WTC11 (cell line): Measurements from ENCODE around the gene SYCP2. TPM values are rescaled to one million over a fixed set of nuclear protein-coding genes. Genes with fewer than 3 reads are reported as not detected.

ENCODE experiments used
- ATAC-seq: fragments of 200-7000 bp; cut with Tn5 transposase; 2 replicates; pipeline ENCODE4 v1.10.0; 2021; ENCODE audit warnings: mild to moderate bottlenecking, moderate library complexity
- CTCF ChIA-PET: fragments of 300-600 bp; sonication (Branson Sonifier 250); formaldehyde crosslinking; loops from one replicate; lab custom pipeline; 2021; ENCODE audit warnings: antibody characterized with exemption; lab: Charles Lee
- POLR2A ChIA-PET: fragments of 350-600 bp; sonication (Branson Sonifier 250); formaldehyde crosslinking; loops from one replicate; lab custom pipeline; 2021; ENCODE audit warnings: antibody characterized with exemption; lab: Charles Lee
- DNase-seq: peaks from one replicate; pipeline ENCODE4 v3.0.0; 2021; ENCODE audit warnings: low spot score
- H3K27ac Mint-ChIP-seq: 2 replicates; pipeline ENCODE4 v1.8.0; 2021; ENCODE audit warnings: mixed read lengths
- H3K27me3 Mint-ChIP-seq: 2 replicates; pipeline ENCODE4 v1.8.0; 2021; ENCODE audit warnings: low read depth, mild to moderate bottlenecking, moderate library complexity, mixed read lengths
- H3K36me3 Mint-ChIP-seq: 2 replicates; pipeline ENCODE4 v1.8.0; 2021; ENCODE audit warnings: mixed read lengths
- H3K4me1 Mint-ChIP-seq: 2 replicates; pipeline ENCODE4 v1.8.0; 2022; ENCODE audit warnings: mixed read lengths
- H3K4me3 Mint-ChIP-seq: 2 replicates; pipeline ENCODE4 v1.8.0; 2021; ENCODE audit warnings: mild to moderate bottlenecking, moderate library complexity, mixed read lengths
- H3K9me3 Mint-ChIP-seq: 2 replicates; pipeline ENCODE4 v1.8.0; 2021; ENCODE audit warnings: mixed read lengths
- CBFB ChIP-seq: sonication (generic); formaldehyde crosslinking; IDR thresholded peaks from 2 replicates; pipeline ENCODE4 v1.8.1; 2022; ENCODE audit warnings: mild to moderate bottlenecking, low read depth, missing genetic modification reagents
- CREB1 ChIP-seq: sonication (generic); formaldehyde crosslinking; IDR thresholded peaks from 2 replicates; pipeline ENCODE4 v1.8.0; 2023; ENCODE audit warnings: mild to moderate bottlenecking, missing genetic modification reagents
- EMX1 ChIP-seq: fragments of 250-450 bp; sonication (Bioruptor Pico); IDR thresholded peaks from 2 replicates; pipeline ENCODE4 v1.8.0; 2021; ENCODE audit warnings: mild to moderate bottlenecking
- ESRRA ChIP-seq: sonication (generic); formaldehyde crosslinking; IDR thresholded peaks from 2 replicates; pipeline ENCODE4 v1.8.1; 2022; ENCODE audit warnings: mild to moderate bottlenecking, missing genetic modification reagents, borderline replicate concordance
- FOXK1 ChIP-seq: sonication (generic); formaldehyde crosslinking; IDR thresholded peaks from 2 replicates; pipeline ENCODE4 v1.8.0; 2022; ENCODE audit warnings: mild to moderate bottlenecking, moderate library complexity, missing genetic modification reagents
- GABPB1 ChIP-seq: sonication (generic); formaldehyde crosslinking; IDR thresholded peaks from 2 replicates; pipeline ENCODE4 v1.8.1; 2023; ENCODE audit warnings: mild to moderate bottlenecking, missing genetic modification reagents
- GRHL2 ChIP-seq: fragments of 250-450 bp; sonication (Bioruptor Pico); IDR thresholded peaks from 2 replicates; pipeline ENCODE4 v1.8.0; 2022; ENCODE audit warnings: mild to moderate bottlenecking, moderate library complexity; ENCODE audit not compliant: insufficient replicate concordance, severe bottlenecking
- IRF2 ChIP-seq: sonication (generic); formaldehyde crosslinking; IDR thresholded peaks from 2 replicates; pipeline ENCODE4 v1.8.0; 2022; ENCODE audit warnings: low read depth, missing genetic modification reagents, borderline replicate concordance
- NFATC4 ChIP-seq: fragments of 250-450 bp; sonication (Bioruptor Pico); IDR thresholded peaks from 2 replicates; pipeline ENCODE4 v1.9.0; 2021; ENCODE audit warnings: mild to moderate bottlenecking
- NFE2L1 ChIP-seq: sonication (generic); formaldehyde crosslinking; IDR thresholded peaks from 2 replicates; pipeline ENCODE4 v1.8.1; 2023; ENCODE audit warnings: missing genetic modification reagents
- NR3C1 ChIP-seq: sonication (generic); formaldehyde crosslinking; conservative IDR thresholded peaks from 2 replicates; pipeline ENCODE4 v1.8.1; 2023; ENCODE audit warnings: low read depth, mild to moderate bottlenecking, missing genetic modification reagents
- PRRX2 ChIP-seq: fragments of 250-450 bp; sonication (Bioruptor Pico); IDR thresholded peaks from 2 replicates; pipeline ENCODE4 v1.8.0; 2021; ENCODE audit warnings: mild to moderate bottlenecking
- RELA ChIP-seq: sonication (generic); formaldehyde crosslinking; IDR thresholded peaks from 2 replicates; pipeline ENCODE4 v1.8.1; 2022; ENCODE audit warnings: missing genetic modification reagents, mild to moderate bottlenecking, borderline replicate concordance
- RORB ChIP-seq: fragments of 250-450 bp; sonication (Bioruptor Pico); IDR thresholded peaks from 2 replicates; pipeline ENCODE4 v1.9.0; 2021; ENCODE audit warnings: mild to moderate bottlenecking
- SMAD3 ChIP-seq: sonication (generic); formaldehyde crosslinking; IDR thresholded peaks from 2 replicates; pipeline ENCODE4 v1.8.0; 2022; ENCODE audit warnings: missing genetic modification reagents, mild to moderate bottlenecking, borderline replicate concordance
- SMAD4 ChIP-seq: sonication (generic); formaldehyde crosslinking; IDR thresholded peaks from 2 replicates; pipeline ENCODE4 v1.8.0; 2022; ENCODE audit warnings: mild to moderate bottlenecking, missing genetic modification reagents
- TEAD1 ChIP-seq: sonication (generic); formaldehyde crosslinking; IDR thresholded peaks from 2 replicates; pipeline ENCODE4 v1.8.0; 2022; ENCODE audit warnings: mild to moderate bottlenecking, missing genetic modification reagents
- TP53 ChIP-seq: sonication (generic); formaldehyde crosslinking; IDR thresholded peaks from 2 replicates; pipeline ENCODE4 v1.8.1; 2023; ENCODE audit warnings: mild to moderate bottlenecking, missing genetic modification reagents
- ZBTB21 ChIP-seq: sonication (generic); formaldehyde crosslinking; IDR thresholded peaks from 2 replicates; pipeline ENCODE4 v1.8.1; 2023; ENCODE audit warnings: mild to moderate bottlenecking, missing genetic modification reagents, borderline replicate concordance
- ZNF138 ChIP-seq: sonication (generic); formaldehyde crosslinking; conservative IDR thresholded peaks from 2 replicates; pipeline ENCODE4 v1.8.1; 2022; ENCODE audit warnings: mild to moderate bottlenecking, moderate library complexity, missing genetic modification reagents
- ZNF219 ChIP-seq: sonication (generic); formaldehyde crosslinking; IDR thresholded peaks from 2 replicates; pipeline ENCODE4 v1.8.0; 2023; ENCODE audit warnings: missing genetic modification reagents, mild to moderate bottlenecking, borderline replicate concordance
- ZNF263 ChIP-seq: sonication (generic); formaldehyde crosslinking; IDR thresholded peaks from 2 replicates; pipeline ENCODE4 v1.8.1; 2022; ENCODE audit warnings: low read depth, mild to moderate bottlenecking, moderate library complexity, missing genetic modification reagents
- ZNF317 ChIP-seq: sonication (generic); formaldehyde crosslinking; IDR thresholded peaks from 2 replicates; pipeline ENCODE4 v1.8.1; 2023; ENCODE audit warnings: low read depth, mild to moderate bottlenecking, moderate library complexity, missing genetic modification reagents, borderline replicate concordance
- ZNF396 ChIP-seq: fragments of 250-450 bp; sonication (Bioruptor Pico); IDR thresholded peaks from 2 replicates; pipeline ENCODE4 v1.8.0; 2021; ENCODE audit warnings: mild to moderate bottlenecking, moderate library complexity, borderline replicate concordance
- total RNA-seq: library from RNA; stranded (reverse); gene quantifications from 3 replicates; pipeline ENCODE4 v1.2.3, GENCODE V29; 2021
- TF ChIP-seq, protein P1 (sequence below): sonication (generic); formaldehyde crosslinking; IDR thresholded peaks from 2 replicates; pipeline ENCODE4 v1.8.0; 2022; ENCODE audit warnings: missing genetic modification reagents
- TF ChIP-seq, protein P2 (sequence below): sonication (generic); formaldehyde crosslinking; IDR thresholded peaks from 2 replicates; pipeline ENCODE4 v1.8.0; 2022; ENCODE audit warnings: mild to moderate bottlenecking, missing genetic modification reagents
- TF ChIP-seq, protein P3 (sequence below): sonication (generic); formaldehyde crosslinking; conservative IDR thresholded peaks from 2 replicates; pipeline ENCODE4 v1.8.1; 2022; ENCODE audit warnings: mild to moderate bottlenecking, missing genetic modification reagents
- TF ChIP-seq, protein P4 (sequence below): sonication (generic); formaldehyde crosslinking; IDR thresholded peaks from 2 replicates; pipeline ENCODE4 v1.8.1; 2023; ENCODE audit warnings: mild to moderate bottlenecking, missing genetic modification reagents, moderate library complexity
- TF ChIP-seq, protein P5 (sequence below): sonication (generic); formaldehyde crosslinking; IDR thresholded peaks from 2 replicates; pipeline ENCODE4 v1.8.1; 2022; ENCODE audit warnings: low read depth, missing genetic modification reagents, borderline replicate concordance
- TF ChIP-seq, protein P6 (sequence below): sonication (generic); formaldehyde crosslinking; IDR thresholded peaks from 2 replicates; pipeline ENCODE4 v1.8.1; 2022; ENCODE audit warnings: mild to moderate bottlenecking, missing genetic modification reagents, moderate library complexity, borderline replicate concordance

The SYCP2 gene
- total RNA-seq, 1 experiment from 2014 or later: 0.31 TPM

DNA sequence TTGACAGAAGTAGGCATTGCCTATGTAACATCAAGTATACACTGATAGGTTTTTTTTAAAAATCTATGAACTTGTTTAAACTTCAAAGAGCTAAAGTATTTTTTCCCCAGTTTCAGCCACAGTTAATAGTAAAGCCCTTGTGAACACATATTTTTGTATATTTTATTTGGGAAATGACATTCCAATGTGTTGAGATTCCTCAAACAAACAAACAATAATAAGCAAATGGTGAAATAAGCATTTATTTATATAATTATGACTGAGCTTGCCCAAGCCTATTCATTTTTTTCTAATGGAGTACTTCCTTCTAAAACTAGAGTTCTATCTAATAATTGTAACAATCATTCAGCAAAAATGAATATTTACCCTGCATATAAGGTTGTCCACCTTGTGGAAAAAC lies 12.5 kb downstream of the SYCP2 start:
- TF ChIP-seq SMAD3 (no peak), ZNF219 (CRISPR knock-in tag) (no peak), NFATC4 (no peak), FOXK1 (CRISPR knock-in tag) (no peak), NR3C1 (CRISPR knock-in tag) (no peak), SMAD4 (no peak), ZNF138 (CRISPR knock-in tag) (no peak), RORB (no peak), EMX1 (CRISPR knock-in tag) (no peak), ESRRA (CRISPR knock-in tag) (no peak), ZBTB21 (CRISPR knock-in tag) (no peak), GRHL2 (CRISPR knock-in tag) (no peak), TP53 (CRISPR knock-in tag) (no peak), ZNF317 (CRISPR knock-in tag) (no peak), PRRX2 (CRISPR knock-in tag) (no peak)
- TF ChIP-seq, protein P1, sequence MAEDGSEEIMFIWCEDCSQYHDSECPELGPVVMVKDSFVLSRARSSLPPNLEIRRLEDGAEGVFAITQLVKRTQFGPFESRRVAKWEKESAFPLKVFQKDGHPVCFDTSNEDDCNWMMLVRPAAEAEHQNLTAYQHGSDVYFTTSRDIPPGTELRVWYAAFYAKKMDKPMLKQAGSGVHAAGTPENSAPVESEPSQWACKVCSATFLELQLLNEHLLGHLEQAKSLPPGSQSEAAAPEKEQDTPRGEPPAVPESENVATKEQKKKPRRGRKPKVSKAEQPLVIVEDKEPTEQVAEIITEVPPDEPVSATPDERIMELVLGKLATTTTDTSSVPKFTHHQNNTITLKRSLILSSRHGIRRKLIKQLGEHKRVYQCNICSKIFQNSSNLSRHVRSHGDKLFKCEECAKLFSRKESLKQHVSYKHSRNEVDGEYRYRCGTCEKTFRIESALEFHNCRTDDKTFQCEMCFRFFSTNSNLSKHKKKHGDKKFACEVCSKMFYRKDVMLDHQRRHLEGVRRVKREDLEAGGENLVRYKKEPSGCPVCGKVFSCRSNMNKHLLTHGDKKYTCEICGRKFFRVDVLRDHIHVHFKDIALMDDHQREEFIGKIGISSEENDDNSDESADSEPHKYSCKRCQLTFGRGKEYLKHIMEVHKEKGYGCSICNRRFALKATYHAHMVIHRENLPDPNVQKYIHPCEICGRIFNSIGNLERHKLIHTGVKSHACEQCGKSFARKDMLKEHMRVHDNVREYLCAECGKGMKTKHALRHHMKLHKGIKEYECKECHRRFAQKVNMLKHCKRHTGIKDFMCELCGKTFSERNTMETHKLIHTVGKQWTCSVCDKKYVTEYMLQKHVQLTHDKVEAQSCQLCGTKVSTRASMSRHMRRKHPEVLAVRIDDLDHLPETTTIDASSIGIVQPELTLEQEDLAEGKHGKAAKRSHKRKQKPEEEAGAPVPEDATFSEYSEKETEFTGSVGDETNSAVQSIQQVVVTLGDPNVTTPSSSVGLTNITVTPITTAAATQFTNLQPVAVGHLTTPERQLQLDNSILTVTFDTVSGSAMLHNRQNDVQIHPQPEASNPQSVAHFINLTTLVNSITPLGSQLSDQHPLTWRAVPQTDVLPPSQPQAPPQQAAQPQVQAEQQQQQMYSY (CRISPR knock-in tag): no peak
- TF ChIP-seq, protein P2, sequence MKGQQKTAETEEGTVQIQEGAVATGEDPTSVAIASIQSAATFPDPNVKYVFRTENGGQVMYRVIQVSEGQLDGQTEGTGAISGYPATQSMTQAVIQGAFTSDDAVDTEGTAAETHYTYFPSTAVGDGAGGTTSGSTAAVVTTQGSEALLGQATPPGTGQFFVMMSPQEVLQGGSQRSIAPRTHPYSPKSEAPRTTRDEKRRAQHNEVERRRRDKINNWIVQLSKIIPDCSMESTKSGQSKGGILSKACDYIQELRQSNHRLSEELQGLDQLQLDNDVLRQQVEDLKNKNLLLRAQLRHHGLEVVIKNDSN (CRISPR knock-in tag): no peak
- CTCF ChIA-PET: interaction anchor here (1.2 kb wide), 1 partner anchor 13 kb away, joined by 6 read pairs; the partner anchor contains the start of gene SYCP2
- DNase-seq: no peak
- Mint-ChIP-seq H3K4me3 (no peak overlapping the region), H3K36me3 (no peaks in the 10 kb centered on the region), H3K4me1 (peaks cover 7% of the 10 kb centered on the region; the same call in 1 of the 2 replicates), H3K27ac (no peak overlapping the region), H3K9me3 (no peaks in the 10 kb centered on the region), H3K27me3 (peaks cover 22% of the 10 kb centered on the region)
- POLR2A ChIA-PET: no interaction called here
- no peak for ATAC-seq

DNA sequence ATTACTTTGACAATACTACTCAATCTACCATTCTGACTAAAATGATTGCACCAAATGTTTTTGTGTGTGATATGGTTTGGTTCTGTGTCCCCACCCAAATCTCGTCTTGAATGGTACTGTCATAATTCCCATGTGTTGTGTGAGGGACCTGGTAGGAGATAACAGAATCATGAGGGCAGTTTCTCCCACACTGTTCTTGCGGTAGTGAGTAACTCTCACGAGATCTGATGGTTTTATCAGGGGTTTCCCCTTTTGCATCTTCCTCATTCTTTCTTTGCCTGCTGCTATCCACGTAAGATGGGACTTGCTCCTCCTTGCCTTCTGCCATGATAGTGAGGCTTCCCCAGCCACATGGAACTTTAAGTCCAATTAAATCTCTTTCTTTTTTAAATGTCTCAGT lies 20.8 kb downstream of the SYCP2 start:
- CTCF ChIA-PET: no interaction called here
- TF ChIP-seq GABPB1 (CRISPR knock-in tag): no peak
- TF ChIP-seq, protein P3, sequence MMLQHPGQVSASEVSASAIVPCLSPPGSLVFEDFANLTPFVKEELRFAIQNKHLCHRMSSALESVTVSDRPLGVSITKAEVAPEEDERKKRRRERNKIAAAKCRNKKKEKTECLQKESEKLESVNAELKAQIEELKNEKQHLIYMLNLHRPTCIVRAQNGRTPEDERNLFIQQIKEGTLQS (CRISPR knock-in tag): no peak
- no peak for TF ChIP-seq NFE2L1 (CRISPR knock-in tag)
- TF ChIP-seq, protein P4, sequence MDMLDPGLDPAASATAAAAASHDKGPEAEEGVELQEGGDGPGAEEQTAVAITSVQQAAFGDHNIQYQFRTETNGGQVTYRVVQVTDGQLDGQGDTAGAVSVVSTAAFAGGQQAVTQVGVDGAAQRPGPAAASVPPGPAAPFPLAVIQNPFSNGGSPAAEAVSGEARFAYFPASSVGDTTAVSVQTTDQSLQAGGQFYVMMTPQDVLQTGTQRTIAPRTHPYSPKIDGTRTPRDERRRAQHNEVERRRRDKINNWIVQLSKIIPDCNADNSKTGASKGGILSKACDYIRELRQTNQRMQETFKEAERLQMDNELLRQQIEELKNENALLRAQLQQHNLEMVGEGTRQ: no peak
- no peak for TF ChIP-seq CREB1 (CRISPR knock-in tag)
- no peak for TF ChIP-seq CBFB (CRISPR knock-in tag)
- no peak for TF ChIP-seq IRF2 (CRISPR knock-in tag)
- no peak for TF ChIP-seq RELA (CRISPR knock-in tag)
- TF ChIP-seq ZNF263 (CRISPR knock-in tag): no peak
- TF ChIP-seq ZNF396 (CRISPR knock-in tag): no peak
- TF ChIP-seq, protein P5, sequence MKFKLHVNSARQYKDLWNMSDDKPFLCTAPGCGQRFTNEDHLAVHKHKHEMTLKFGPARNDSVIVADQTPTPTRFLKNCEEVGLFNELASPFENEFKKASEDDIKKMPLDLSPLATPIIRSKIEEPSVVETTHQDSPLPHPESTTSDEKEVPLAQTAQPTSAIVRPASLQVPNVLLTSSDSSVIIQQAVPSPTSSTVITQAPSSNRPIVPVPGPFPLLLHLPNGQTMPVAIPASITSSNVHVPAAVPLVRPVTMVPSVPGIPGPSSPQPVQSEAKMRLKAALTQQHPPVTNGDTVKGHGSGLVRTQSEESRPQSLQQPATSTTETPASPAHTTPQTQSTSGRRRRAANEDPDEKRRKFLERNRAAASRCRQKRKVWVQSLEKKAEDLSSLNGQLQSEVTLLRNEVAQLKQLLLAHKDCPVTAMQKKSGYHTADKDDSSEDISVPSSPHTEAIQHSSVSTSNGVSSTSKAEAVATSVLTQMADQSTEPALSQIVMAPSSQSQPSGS: no peak
- TF ChIP-seq TEAD1 (CRISPR knock-in tag): no peak
- TF ChIP-seq, protein P6, sequence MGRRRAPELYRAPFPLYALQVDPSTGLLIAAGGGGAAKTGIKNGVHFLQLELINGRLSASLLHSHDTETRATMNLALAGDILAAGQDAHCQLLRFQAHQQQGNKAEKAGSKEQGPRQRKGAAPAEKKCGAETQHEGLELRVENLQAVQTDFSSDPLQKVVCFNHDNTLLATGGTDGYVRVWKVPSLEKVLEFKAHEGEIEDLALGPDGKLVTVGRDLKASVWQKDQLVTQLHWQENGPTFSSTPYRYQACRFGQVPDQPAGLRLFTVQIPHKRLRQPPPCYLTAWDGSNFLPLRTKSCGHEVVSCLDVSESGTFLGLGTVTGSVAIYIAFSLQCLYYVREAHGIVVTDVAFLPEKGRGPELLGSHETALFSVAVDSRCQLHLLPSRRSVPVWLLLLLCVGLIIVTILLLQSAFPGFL (CRISPR knock-in tag): no peak

More for the DNA sequence above, 20.8 kb downstream of the SYCP2 start:
- Mint-ChIP-seq H3K9me3 (peaks cover 2% of the 10 kb centered on the region; the same call in 1 of the 2 replicates), H3K27me3 (peaks cover 10% of the 10 kb centered on the region), H3K4me1 (0 out of 2 replicates have a peak, but pooled peaks cover under 1% of the 10 kb centered on the region), H3K36me3 (no peaks in the 10 kb centered on the region), H3K27ac (no peak overlapping the region), H3K4me3 (no peak overlapping the region)
- ATAC-seq (no peak), DNase-seq (no peak)
- POLR2A ChIA-PET: no interaction called here
